ENCODE data around the gene SRD5A3.

DNA sequence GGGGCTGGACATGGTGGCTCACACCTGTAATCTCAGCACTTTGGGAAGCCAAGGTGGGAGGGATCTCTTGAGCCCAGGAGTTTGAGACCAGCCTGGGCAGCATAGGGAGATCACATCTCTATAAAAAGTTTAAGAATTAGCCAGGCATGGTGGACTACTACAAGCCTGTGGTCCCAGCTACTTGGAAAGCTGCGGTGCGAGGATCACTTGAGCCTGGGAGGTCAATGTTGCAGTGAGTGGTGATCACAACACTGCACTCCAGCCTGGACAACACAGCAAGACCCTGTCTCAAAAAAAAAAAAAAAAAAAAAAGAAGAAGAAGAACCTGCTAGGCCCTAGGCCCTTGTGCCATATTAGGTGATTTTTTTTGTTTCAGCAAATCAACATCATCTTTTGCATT is 12.2 kb downstream of the SRD5A3 start:
- TF ChIP-seq, protein P1, sequence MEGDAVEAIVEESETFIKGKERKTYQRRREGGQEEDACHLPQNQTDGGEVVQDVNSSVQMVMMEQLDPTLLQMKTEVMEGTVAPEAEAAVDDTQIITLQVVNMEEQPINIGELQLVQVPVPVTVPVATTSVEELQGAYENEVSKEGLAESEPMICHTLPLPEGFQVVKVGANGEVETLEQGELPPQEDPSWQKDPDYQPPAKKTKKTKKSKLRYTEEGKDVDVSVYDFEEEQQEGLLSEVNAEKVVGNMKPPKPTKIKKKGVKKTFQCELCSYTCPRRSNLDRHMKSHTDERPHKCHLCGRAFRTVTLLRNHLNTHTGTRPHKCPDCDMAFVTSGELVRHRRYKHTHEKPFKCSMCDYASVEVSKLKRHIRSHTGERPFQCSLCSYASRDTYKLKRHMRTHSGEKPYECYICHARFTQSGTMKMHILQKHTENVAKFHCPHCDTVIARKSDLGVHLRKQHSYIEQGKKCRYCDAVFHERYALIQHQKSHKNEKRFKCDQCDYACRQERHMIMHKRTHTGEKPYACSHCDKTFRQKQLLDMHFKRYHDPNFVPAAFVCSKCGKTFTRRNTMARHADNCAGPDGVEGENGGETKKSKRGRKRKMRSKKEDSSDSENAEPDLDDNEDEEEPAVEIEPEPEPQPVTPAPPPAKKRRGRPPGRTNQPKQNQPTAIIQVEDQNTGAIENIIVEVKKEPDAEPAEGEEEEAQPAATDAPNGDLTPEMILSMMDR (IDR thresholded peaks at IDR 0.05), result no peak
- TF ChIP-seq POLR2A (IDR thresholded peaks at IDR 0.05) (no peak), EP300 (IDR thresholded peaks at IDR 0.05) (no peak)
